PC-3 (cell line): ENCODE measurements around the gene CLRN3.

ENCODE experiments used
- EZH2 ChIP-seq: fragments of 300-600 bp; sonication (generic); IDR thresholded peaks from one replicate; pipeline ENCODE4 v1.6.1; 2017; ENCODE audit warnings: antibody characterized with exemption, mild to moderate bottlenecking, low read length; ENCODE audit not compliant: unreplicated experiment
- EZH2phosphoT487 ChIP-seq: fragments of 300-600 bp; sonication (generic); IDR thresholded peaks from 2 replicates; pipeline ENCODE4 v1.6.1; 2018; ENCODE audit warnings: mild to moderate bottlenecking, antibody characterized with exemption, low read length, borderline replicate concordance
- TF ChIP-seq, protein P1 (sequence below): fragments of 300-600 bp; sonication (generic); conservative IDR thresholded peaks from 2 replicates; pipeline ENCODE4 v1.5.1; 2017; ENCODE audit warnings: antibody characterized with exemption, low read depth, mild to moderate bottlenecking, low read length

DNA sequence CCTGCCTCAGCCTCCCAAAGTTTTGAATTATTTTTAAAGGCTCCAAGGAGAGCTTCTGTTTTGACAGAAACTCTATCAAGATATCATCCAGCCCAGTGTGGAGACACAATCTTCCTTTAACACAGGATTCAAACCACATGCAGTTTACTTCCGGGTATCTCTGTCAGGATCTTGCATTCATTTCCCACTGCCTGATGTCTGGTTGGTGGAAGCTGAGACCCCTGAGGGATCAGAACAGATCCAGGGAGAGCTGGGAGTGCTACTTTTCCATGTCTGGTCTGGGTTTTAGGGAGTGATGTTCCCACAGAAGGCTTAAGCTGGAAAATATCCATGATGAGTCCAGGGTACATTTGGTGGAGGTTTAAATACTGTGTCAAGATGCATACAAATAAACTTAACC is 30.9 kb upstream of the CLRN3 start:
- TF ChIP-seq, protein P1, sequence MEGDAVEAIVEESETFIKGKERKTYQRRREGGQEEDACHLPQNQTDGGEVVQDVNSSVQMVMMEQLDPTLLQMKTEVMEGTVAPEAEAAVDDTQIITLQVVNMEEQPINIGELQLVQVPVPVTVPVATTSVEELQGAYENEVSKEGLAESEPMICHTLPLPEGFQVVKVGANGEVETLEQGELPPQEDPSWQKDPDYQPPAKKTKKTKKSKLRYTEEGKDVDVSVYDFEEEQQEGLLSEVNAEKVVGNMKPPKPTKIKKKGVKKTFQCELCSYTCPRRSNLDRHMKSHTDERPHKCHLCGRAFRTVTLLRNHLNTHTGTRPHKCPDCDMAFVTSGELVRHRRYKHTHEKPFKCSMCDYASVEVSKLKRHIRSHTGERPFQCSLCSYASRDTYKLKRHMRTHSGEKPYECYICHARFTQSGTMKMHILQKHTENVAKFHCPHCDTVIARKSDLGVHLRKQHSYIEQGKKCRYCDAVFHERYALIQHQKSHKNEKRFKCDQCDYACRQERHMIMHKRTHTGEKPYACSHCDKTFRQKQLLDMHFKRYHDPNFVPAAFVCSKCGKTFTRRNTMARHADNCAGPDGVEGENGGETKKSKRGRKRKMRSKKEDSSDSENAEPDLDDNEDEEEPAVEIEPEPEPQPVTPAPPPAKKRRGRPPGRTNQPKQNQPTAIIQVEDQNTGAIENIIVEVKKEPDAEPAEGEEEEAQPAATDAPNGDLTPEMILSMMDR: no peak
- no peak for TF ChIP-seq EZH2phosphoT487
- no peak for TF ChIP-seq EZH2
